Measurements from ENCODE around the gene CHMP1A.
"Not testable (repeated sequence)": the region's sequence is repeated elsewhere in the genome, so short reads cannot be mapped to it uniquely, and the experiment has no call there.

CHMP1A gene

GRCh38 chr16:89698717-89699116 lies 41.2 kb upstream of the CHMP1A start:
- H3K36me3 ChIP-seq (ENCODE audit: control insufficient read depth in 1 of 2, insufficient read depth in 2 of 2, low read length in 2 of 2) = peaks cover 40 to 43% of the 10 kb centered on the region in 2 experiments
- not testable (repeated sequence) for H2BK120ac ChIP-seq (ENCODE audit: insufficient read depth, low read length, poor library complexity); H2BK12ac ChIP-seq (ENCODE audit: low read length); H3K79me2 ChIP-seq (ENCODE audit: control insufficient read depth, insufficient read depth, low read length, poor library complexity); DNase-seq; H4K12ac ChIP-seq (ENCODE audit: low read depth, low read length); H2AFZ ChIP-seq (ENCODE audit: insufficient read depth, low read length, poor library complexity); H3K14ac ChIP-seq (ENCODE audit: low read length); H3K4me2 ChIP-seq (ENCODE audit: low read length); H4K8ac ChIP-seq (ENCODE audit: low read depth, low read length); H3K9ac ChIP-seq (ENCODE audit: low read length); H3K18ac ChIP-seq (ENCODE audit: low read length); H2BK5ac ChIP-seq (ENCODE audit: low read depth, low read length, poor library complexity); H2AK5ac ChIP-seq (ENCODE audit: low read length); H3K27me3 ChIP-seq (ENCODE audit: insufficient read depth, low read length); H3K23ac ChIP-seq (ENCODE audit: low read length); H3K9me3 ChIP-seq (ENCODE audit: insufficient read depth, low read depth, low read length); H4K91ac ChIP-seq (ENCODE audit: low read depth, low read length); H3K4me3 ChIP-seq (ENCODE audit: low read depth, low read length); H3K4ac ChIP-seq (ENCODE audit: low read depth, low read length); H3K27ac ChIP-seq (ENCODE audit: low read depth, low read length)
- peaks cover 11% of the 10 kb centered on the region for H3K79me1 ChIP-seq (ENCODE audit: low read length)
- WGBS (ENCODE audit: extremely low coverage, insufficient coverage, insufficient read length) = no CpG with 5 or more reads among the region's 14 CpGs
- H3K4me1 ChIP-seq (ENCODE audit: control insufficient read depth in 1 of 2, insufficient read depth in 2 of 2, low read length in 2 of 2) = peaks cover 13 to 14% of the 10 kb centered on the region in 2 experiments

GRCh38 chr16:89697616-89698331 lies 40.3 kb upstream of the CHMP1A start:
- H3K27me3 ChIP-seq (ENCODE audit: insufficient read depth, low read length) = no peaks in the 10 kb centered on the region
- no peak overlapping the region for H4K8ac ChIP-seq (ENCODE audit: low read depth, low read length)
- peaks cover 2% of the 10 kb centered on the region for H3K9me3 ChIP-seq (ENCODE audit: insufficient read depth, low read depth, low read length)
- H2BK5ac ChIP-seq (ENCODE audit: low read depth, low read length, poor library complexity) = no peak overlapping the region
- H2BK12ac ChIP-seq (ENCODE audit: low read length) = no peak overlapping the region
- H3K4me1 ChIP-seq (ENCODE audit: control insufficient read depth in 1 of 2, insufficient read depth in 2 of 2, low read length in 2 of 2) = peaks cover 13 to 14% of the 10 kb centered on the region in 2 experiments
- no peak for DNase-seq
- no peak overlapping the region for H3K14ac ChIP-seq (ENCODE audit: low read length)
- H3K18ac ChIP-seq (ENCODE audit: low read length) = no peak overlapping the region
- H2BK120ac ChIP-seq (ENCODE audit: insufficient read depth, low read length, poor library complexity) = no peak overlapping the region
- H3K4me2 ChIP-seq (ENCODE audit: low read length) = no peak overlapping the region
- no peak overlapping the region for H3K4me3 ChIP-seq (ENCODE audit: low read depth, low read length)
- H3K9ac ChIP-seq (ENCODE audit: low read length) = no peak overlapping the region
- no peak overlapping the region for H2AK5ac ChIP-seq (ENCODE audit: low read length)
- no peak overlapping the region for H2AFZ ChIP-seq (ENCODE audit: insufficient read depth, low read length, poor library complexity)
- H4K91ac ChIP-seq (ENCODE audit: low read depth, low read length) = no peak overlapping the region
- WGBS (ENCODE audit: extremely low coverage, insufficient coverage, insufficient read length) = no CpG with 5 or more reads among the region's 32 CpGs
- H3K36me3 ChIP-seq (ENCODE audit: control insufficient read depth in 1 of 2, insufficient read depth in 2 of 2, low read length in 2 of 2) = peaks cover 48 to 50% of the 10 kb centered on the region in 2 experiments
- H3K27ac ChIP-seq (ENCODE audit: low read depth, low read length) = no peak overlapping the region
- H3K23ac ChIP-seq (ENCODE audit: low read length) = no peak overlapping the region
- no peak overlapping the region for H4K12ac ChIP-seq (ENCODE audit: low read depth, low read length)
- H3K4ac ChIP-seq (ENCODE audit: low read depth, low read length) = no peak overlapping the region
- peaks cover 2% of the 10 kb centered on the region for H3K79me2 ChIP-seq (ENCODE audit: control insufficient read depth, insufficient read depth, low read length, poor library complexity)
- peaks cover 11% of the 10 kb centered on the region for H3K79me1 ChIP-seq (ENCODE audit: low read length)

GRCh38 chr16:89697161-89697615 lies 39.7 kb upstream of the CHMP1A start:
- Histone ChIP-seq H4K91ac (ENCODE audit: low read depth, low read length) (no peak overlapping the region), H3K79me2 (ENCODE audit: control insufficient read depth, insufficient read depth, low read length, poor library complexity) (peaks cover 2% of the 10 kb centered on the region), H3K79me1 (ENCODE audit: low read length) (peaks cover 11% of the 10 kb centered on the region), H3K27ac (ENCODE audit: low read depth, low read length) (no peak overlapping the region), H2AK5ac (ENCODE audit: low read length) (no peak overlapping the region), H2AFZ (ENCODE audit: insufficient read depth, low read length, poor library complexity) (no peak overlapping the region), H3K18ac (ENCODE audit: low read length) (no peak overlapping the region), H3K4me3 (ENCODE audit: low read depth, low read length) (no peak overlapping the region), H4K12ac (ENCODE audit: low read depth, low read length) (no peak overlapping the region), H3K4ac (ENCODE audit: low read depth, low read length) (no peak overlapping the region), H2BK12ac (ENCODE audit: low read length) (no peak overlapping the region), H2BK5ac (ENCODE audit: low read depth, low read length, poor library complexity) (no peak overlapping the region), H3K4me1 (ENCODE audit: control insufficient read depth in 1 of 2, insufficient read depth in 2 of 2, low read length in 2 of 2) (peaks cover 12 to 13% of the 10 kb centered on the region in 2 experiments), H3K9me3 (ENCODE audit: insufficient read depth, low read depth, low read length) (peaks cover 2% of the 10 kb centered on the region), H3K27me3 (ENCODE audit: insufficient read depth, low read length) (no peaks in the 10 kb centered on the region), H2BK120ac (ENCODE audit: insufficient read depth, low read length, poor library complexity) (no peak overlapping the region), H3K36me3 (ENCODE audit: control insufficient read depth in 1 of 2, insufficient read depth in 2 of 2, low read length in 2 of 2) (peaks cover 51 to 56% of the 10 kb centered on the region in 2 experiments), H3K14ac (ENCODE audit: low read length) (no peak overlapping the region), H4K8ac (ENCODE audit: low read depth, low read length) (no peak overlapping the region), H3K9ac (ENCODE audit: low read length) (no peak overlapping the region), H3K23ac (ENCODE audit: low read length) (no peak overlapping the region), H3K4me2 (ENCODE audit: low read length) (no peak overlapping the region)
- no CpG with 5 or more reads among the region's 19 CpGs for WGBS (ENCODE audit: extremely low coverage, insufficient coverage, insufficient read length)
- DNase-seq = no peak

- no peak overlapping the region for H3K23ac ChIP-seq (ENCODE audit: low read length)
- H3K36me3 ChIP-seq (ENCODE audit: control insufficient read depth in 1 of 2, insufficient read depth in 2 of 2, low read length in 2 of 2) = peaks cover 56 to 61% of the 10 kb centered on the region in 2 experiments
- H3K27ac ChIP-seq (ENCODE audit: low read depth, low read length) = no peak overlapping the region
- H3K4me3 ChIP-seq (ENCODE audit: low read depth, low read length) = no peak overlapping the region
- no peak overlapping the region for H4K12ac ChIP-seq (ENCODE audit: low read depth, low read length)
- H3K27me3 ChIP-seq (ENCODE audit: insufficient read depth, low read length) = no peaks in the 10 kb centered on the region
- no CpG with 5 or more reads among the region's 18 CpGs for WGBS (ENCODE audit: extremely low coverage, insufficient coverage, insufficient read length)
- no peak overlapping the region for H4K8ac ChIP-seq (ENCODE audit: low read depth, low read length)
- no peak overlapping the region for H3K18ac ChIP-seq (ENCODE audit: low read length)
- H4K91ac ChIP-seq (ENCODE audit: low read depth, low read length) = no peak overlapping the region
- no peak overlapping the region for H3K4ac ChIP-seq (ENCODE audit: low read depth, low read length)
- no peak overlapping the region for H2BK12ac ChIP-seq (ENCODE audit: low read length)
- H2BK5ac ChIP-seq (ENCODE audit: low read depth, low read length, poor library complexity) = no peak overlapping the region
- H3K79me2 ChIP-seq (ENCODE audit: control insufficient read depth, insufficient read depth, low read length, poor library complexity) = peaks cover 2% of the 10 kb centered on the region
- peaks cover 11 to 12% of the 10 kb centered on the region in 2 experiments for H3K4me1 ChIP-seq (ENCODE audit: control insufficient read depth in 1 of 2, insufficient read depth in 2 of 2, low read length in 2 of 2)
- no peak overlapping the region for H3K9ac ChIP-seq (ENCODE audit: low read length)
- H2AFZ ChIP-seq (ENCODE audit: insufficient read depth, low read length, poor library complexity) = no peak overlapping the region
- no peak for DNase-seq
- no peak overlapping the region for H2AK5ac ChIP-seq (ENCODE audit: low read length)
- no peak overlapping the region for H3K4me2 ChIP-seq (ENCODE audit: low read length)
- H3K9me3 ChIP-seq (ENCODE audit: insufficient read depth, low read depth, low read length) = peaks cover 2% of the 10 kb centered on the region
- H3K14ac ChIP-seq (ENCODE audit: low read length) = no peak overlapping the region
- peaks cover 11% of the 10 kb centered on the region for H3K79me1 ChIP-seq (ENCODE audit: low read length)
- H2BK120ac ChIP-seq (ENCODE audit: insufficient read depth, low read length, poor library complexity) = no peak overlapping the region
Measured at GRCh38 chr16:89696670-89697128, 39.2 kb upstream of the CHMP1A start.

Measured in trophoblast cell (in vitro differentiated cells and primary cell).